Mucosa of gallbladder (tissue), 1 donor: ENCODE measurements around the gene NFATC3. TPM values are rescaled to one million over a fixed set of nuclear protein-coding genes. Genes with fewer than 3 reads are reported as not detected.

ENCODE experiments used
- DNase-seq: peaks from one replicate; pipeline ENCODE4 v3.0.0-alpha.2; 2020; ENCODE audit warnings: low spot score
- total RNA-seq: library from RNA; stranded (reverse); gene quantifications from one replicate; pipeline ENCODE4 v1.2.1, GENCODE V29; 2021
- donor health status: DM: no; HTN: no; CAD: no.

The NFATC3 gene
- total RNA-seq, 1 donor from 2014 or later, result 46.5 TPM

DNA sequence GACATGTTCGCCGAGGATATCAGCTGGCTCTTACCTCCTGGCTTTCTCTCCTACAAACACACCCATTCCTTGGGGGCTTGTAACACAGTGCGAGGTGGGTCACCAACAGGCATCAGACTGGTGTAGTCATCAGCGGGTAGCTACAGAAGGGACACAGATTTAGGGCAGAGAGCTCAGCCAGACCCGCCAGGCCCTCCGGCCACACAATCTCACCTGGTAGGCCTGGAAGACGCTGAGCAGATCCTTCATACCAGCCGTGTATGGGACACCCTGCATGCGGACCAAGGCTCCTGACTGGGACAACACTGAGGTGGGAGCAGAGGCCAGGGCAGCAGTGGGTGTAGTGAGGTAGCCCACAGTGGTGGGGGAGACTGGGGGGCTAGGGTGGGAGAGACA is 145.0 kb downstream of the NFATC3 start:
- no peak for DNase-seq

DNA sequence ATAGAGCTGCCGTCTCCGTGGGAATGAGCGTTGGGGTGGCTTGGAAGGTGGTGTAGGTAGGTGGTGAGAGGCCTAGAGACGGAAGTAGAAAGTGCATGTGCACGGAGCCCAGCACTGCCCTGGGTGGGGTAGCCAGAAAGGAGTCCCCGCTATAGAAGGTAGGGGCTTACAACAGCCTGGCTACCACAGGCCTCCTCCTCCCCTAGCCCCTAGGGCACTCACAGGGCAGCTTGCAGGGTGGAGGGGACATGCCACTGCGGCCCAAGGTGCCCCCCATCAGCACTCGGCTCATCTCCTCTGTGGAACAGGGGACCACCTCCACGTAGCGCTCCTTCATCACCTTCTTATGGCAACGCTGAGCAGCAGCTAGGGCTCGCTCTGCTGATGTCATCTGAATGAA is 145.8 kb downstream of the NFATC3 start:
- no peak for DNase-seq

DNA sequence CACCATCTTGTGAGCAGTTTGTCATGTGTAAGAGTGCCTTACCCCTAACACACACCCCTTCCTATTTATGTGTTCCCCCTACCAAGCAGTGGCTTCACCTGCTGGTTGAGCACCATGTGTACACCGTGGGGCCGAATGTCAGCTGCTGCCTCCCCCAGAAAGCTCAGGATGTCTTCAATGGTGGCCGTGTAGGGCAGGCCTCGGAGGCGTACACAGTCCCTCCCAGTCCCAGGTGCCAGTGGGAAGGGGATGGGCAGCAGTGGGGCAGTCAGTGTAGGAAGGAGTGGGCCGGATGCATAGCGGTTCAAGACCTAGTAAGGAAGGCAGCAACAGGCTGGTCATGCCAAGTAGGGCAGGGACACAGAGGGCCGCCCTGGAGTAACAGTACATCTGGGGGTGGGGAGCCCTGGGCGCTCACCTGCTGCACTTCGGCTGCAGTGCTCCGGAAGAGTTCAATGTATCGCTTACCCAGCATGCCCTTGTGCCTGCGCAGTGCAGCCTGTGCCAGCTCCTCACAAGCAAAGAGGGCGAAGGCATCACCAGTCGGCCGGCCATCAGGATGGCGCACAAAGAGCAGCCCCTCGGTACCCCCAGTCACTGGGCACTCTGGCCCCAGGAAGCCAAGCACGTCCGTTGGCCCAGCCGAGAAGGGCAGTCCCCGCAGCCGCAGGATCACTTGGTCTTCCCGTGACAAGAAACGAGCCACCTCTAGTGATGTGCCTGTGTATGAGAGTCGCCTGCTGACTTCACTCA is 146.4 kb downstream of the NFATC3 start:
- no peak for DNase-seq

DNA sequence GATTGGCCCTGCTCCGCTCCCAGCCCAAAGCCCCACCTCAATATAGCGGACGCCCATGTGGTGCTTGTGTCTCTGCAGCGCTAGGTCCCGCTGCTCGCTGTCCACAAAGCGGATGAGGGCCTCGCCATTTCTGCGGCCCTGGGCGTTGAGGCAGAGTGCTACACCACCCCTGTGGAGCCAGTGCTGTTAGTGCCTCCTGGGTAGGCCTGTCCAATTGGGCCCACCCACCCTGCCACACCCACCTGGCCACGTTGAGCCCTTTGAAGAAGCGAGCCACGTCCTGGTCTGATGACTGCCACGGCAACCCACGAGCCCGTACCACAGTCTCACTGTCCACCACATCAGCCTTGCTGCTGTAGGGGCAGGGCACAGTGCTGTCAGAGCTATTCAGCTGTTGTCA is 147.2 kb downstream of the NFATC3 start:
- DNase-seq, result no peak

DNA sequence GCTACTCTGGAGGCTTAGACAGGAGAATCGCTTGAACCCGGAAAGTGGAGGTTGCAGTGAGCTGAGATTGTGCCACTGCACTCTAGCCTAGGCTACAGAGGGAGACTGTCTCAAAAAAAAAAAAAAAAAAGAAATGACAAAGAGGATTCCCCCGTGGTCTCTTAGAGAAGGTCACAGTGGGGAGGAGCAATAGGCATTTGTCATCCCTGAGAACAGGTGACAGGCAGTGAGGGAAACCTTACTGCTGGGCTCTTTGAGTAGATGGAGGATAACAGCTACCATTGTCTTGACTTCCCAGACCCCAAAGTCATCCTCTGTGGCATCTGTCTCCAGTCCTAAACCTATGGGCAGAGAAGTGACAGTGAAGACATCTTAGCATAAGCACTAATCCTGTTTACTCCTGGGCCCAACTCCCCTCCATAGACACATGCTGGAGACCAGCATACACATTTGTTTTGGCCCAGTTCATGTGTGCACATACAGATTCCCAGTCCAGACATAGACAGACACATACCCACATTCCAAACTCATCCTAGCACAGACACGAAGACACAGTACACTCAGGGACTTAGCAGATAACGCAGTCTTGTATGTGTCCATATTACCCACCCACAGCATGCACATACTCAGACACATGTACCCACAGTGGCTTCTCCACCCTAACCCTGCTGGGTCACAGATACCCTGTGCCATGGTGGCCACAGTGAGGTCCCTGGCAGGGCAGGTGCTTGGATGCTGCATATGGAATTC is 148.1 kb downstream of the NFATC3 start:
- no peak for DNase-seq

DNA sequence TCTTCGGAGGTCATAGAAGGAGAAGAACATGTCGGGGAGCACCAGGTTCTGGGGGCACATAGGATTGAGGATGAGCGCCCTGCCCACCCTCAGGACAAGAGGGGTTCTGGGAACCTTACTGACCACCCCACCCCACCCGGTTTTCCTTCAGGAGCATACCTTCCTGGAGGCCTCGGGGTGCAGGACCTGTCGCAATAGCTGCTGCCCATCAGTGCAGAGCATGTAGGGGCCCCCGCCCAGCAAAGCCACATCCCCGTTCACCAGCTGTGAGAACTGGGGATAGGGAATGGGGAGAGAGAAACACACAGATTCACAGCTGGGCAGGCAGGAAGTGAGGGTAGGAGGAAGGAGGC is 148.6 kb downstream of the NFATC3 start:
- DNase-seq, result no peak

DNA sequence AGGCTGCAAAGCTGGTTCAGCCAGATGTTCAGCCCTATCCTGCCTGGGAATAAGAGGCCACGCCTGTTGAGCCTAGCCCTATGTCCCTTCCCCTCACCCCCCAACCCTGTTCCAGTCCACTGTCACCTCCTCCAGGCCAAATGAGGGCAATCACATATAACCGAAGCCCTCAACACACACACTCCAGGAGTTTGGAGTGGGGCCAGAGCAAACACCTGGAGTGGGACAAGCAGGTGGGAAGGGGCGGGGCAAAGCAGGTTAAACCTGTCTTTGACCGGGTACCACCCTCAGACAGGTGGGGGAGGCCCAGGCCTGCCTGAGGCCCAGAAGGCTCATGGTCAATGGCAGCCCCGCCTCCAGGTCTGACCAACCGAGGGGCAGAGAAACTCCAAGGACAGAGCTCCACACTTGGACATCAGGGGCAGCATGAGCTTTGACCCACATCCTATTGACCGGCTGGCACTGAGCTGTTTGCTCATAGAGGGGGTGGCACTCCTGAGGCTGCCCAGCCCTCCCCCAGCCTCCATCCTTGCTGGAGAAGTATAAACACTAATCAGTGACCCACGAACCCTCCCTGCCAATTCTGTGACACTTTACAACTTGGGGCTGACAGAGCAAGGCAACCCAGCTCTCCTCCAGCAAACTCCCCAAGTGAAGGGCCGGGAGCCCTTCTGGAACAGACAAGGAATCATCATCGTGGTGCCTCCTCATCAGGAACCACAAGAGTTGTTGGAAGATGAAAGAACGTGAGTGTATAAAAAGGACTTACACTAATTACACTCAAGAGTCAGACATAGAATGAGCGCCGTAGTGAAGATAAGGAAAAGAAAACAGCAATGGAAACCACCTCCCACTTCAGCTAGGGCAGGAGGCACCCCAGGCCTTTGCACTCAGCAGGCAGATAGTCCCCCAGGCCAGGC is 149.3 kb downstream of the NFATC3 start:
- peak; percentile 91 for DNase-seq

DNA sequence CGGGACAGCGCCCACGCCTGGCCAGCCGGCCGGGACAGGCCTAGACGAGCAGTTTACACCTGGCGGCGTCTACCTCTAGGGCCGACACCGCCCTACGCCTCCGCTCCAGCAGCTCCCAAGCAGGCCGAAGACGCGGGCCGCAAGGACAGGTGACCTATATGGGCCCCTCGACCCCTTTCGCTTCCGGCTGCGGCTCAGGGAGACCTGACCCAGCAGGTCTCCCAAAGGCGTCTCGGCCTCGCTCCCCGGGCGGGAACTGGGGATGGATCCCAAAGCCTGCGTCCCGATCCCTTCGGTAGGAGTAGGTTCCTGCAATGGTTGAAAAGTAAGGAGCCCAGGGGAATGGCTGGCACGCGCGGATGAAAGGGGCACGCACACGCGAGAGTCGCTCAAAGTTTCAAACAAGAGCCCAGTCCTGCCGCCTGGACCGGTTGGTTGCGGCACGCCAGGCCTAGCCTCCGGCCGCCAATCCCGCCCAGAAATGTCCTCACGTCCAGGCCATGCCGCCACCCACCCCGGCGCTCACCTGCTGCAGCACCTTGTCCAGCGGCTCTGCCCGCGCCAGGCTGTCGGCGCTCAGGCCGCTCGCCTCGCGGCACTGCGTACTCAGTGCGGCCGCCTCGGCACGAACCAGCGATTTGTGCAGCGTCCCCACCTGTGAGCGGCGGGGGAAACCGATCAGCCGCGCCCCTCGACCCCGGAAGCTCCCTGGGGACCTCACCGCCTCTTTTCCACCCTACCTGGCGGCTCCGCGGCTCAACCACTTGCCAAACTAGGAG is 150.1 kb downstream of the NFATC3 start:
- no peak for DNase-seq

DNA sequence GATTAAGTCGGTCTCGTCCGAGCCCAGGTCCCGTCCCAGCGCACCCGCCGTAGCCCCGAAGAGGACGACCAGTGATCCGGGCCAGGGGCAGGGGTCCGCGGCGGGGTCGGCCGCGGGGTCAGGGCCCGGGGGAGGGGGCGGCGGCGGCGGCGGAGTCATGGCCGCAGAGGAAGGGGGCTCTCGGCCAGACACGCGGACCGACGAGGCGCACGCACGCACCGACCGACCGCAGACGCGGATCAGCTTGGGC is 150.6 kb downstream of the NFATC3 start, which contains the start of gene ESRP2:
Gene ESRP2, minus strand, starts transcription at position 241 of the 250 bp plus-strand sequence. Its CDS starts 82 bp downstream, at position 159.
- no peak for DNase-seq

DNA sequence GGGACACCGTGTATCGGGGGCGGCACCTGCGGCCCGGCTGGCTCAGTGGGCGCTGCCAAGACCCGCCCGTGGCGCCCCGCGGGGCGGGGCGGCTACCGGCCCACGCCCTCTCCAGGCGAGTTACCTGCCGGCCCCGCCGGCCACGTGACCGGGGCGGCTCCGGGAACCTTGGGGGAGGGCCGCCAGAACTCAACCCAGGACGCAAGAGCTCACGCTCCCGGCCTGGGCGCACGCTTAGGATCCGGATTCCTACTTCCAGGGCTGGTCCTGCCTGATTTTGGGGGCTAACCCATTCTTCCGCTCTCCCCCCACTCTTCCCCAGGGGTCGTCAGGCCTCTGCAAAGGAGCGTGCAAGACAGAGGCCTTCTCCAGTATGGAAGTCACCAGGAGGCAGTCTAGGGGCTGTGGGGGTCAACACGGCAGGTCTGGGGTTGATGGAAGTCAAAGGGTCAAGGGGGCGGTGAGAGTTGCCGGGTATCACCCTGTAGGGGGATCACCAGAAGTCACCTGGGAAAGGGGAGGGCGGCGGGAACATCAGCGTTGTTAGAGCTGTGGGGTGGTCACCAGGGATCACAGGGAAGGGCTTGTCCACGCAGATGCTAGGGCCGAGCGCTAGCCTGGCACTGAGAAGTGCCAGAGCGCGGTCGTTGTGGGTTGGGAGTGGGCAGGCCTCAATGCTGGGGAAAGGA is 151.1 kb downstream of the NFATC3 start:
- DNase-seq, result peak; percentile 86

DNA sequence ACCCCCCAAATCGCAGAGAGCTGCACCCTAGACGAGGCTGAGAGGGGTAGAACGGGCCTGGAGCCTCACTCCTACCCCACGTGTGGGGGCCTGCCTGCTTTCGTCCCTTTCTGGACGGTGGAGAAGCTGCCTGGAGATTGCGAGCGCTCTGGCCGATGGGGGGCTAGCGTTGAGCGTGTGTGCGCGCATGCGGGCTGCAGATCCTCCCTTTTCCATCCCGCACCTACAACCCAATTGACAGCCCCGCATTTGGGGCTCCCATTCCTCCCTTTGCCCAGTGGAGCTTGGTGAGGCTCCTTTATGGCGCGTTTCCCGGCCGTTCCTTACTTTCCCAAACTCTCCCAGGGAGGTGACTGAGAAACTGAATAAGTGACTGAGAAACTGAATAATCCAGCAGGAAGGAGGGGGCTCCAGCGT is 151.7 kb downstream of the NFATC3 start:
- no peak for DNase-seq

DNA sequence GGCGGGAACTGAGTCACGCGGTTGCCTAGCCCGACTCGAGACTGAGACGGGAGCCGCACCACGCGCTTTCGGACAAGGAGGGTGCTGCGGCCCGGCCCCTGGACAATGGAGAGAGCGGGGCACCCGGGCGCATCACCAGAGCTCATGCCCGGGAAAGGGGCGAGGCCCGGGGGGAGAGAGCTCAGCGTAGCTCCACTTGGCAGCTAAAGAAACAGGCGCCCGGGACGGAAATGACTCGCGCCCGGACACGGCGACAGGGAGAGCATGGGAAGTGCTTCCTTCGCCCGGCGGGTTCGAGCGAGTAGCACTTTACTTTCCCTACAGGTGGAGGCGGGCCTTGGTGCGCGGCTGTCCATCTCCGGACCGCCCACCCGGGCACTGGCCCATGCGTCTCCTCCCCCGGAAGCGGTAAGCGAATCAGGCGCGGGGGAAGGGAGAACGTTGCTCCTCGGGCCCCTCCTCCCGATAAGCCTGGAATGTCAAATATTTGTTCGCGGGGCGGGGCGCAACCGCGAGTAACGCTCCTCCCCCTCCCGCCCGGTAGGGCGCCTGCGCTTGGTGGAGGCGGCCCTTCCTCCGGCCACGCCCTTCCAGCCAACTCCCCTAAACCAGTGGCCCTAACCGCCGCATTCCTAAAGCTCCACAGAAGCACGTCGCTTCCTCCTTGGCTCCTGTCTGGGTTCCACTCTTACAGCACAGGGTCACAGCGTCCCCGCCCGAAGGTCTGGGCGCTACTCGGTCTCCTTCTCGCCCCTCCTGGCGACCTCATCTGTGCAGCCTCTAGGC is 152.3 kb downstream of the NFATC3 start:
- DNase-seq, result peak; percentile 98

DNA sequence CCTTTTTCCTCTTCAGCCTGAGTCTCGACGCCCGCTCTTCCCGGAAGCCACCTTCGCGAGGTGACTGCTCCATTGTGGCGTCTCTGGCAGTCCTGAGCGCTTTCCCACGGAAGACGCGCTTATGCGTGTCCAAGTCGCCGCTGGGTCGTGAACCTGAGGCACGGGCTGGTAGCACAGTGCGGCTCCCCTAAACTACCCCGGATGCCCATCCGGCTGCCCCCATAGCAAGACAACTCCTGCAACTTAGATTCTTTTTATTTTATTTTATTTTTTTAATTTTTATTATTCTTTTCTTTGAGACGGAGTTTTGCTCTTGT is 152.8 kb downstream of the NFATC3 start:
- DNase-seq, result no peak

DNA sequence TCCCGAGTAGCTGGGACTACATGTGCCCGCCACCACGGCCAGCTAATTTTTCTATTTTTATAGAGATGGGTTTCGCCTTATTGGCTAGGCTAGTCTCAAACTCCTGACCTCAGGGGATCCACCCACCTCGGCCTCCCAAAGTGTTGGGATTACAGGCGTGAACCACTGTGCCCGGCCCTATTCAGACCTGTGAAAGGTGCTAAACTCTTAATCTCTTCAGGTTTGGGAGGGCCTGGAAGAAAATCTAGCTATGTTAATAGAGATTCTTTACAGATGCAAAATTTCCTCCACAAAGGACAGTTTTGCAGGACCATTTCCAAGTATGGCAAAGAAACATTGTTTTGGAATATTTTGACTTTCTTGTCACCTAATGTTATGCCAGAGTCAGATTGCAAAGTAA is 156.9 kb downstream of the NFATC3 start:
- DNase-seq, result no peak

DNA sequence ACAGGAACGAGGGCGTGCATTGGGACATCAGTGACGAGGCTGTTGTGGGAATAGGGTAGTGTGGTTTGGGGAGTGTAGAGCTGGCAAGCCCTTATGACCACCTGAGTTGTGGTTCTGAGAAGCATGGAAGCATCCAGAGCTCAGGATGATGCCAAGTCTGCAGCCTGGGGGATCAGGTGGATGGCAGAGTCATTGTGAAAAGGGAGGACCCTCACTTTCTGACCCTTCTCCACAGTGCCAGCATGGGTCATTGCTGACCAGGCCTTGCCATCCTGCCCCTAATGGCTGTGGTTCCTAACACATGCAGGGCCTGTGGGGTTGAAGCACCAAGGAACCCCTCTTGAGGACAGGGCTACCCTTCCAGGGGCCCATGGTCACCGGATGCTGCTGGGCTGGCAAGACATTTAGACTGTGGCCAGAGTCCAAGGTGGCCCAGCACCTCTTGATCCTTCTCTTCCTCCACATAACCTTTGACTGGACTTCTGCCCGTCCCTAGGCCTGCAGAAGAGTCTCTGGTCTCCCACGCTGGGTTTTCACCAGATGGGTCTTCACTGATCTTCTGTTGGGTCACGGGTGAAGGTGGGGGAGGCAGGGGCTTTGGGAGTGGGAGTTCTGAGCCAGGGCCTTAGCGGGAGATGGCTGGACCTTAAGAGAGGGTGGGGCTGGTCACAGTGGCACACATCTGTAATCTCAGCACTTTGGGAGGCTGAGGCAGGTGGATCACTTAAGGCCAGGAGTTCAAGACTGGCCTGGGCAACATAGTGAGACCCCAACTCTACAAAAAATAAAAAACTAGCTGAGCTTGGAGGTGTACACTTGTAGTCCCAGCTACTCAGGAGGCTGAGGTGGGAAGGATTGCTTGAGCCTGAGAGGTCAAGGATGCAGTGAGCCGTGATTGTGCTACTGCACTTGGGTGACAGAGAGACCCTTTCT is 158.0 kb downstream of the NFATC3 start:
- DNase-seq, result no peak

DNA sequence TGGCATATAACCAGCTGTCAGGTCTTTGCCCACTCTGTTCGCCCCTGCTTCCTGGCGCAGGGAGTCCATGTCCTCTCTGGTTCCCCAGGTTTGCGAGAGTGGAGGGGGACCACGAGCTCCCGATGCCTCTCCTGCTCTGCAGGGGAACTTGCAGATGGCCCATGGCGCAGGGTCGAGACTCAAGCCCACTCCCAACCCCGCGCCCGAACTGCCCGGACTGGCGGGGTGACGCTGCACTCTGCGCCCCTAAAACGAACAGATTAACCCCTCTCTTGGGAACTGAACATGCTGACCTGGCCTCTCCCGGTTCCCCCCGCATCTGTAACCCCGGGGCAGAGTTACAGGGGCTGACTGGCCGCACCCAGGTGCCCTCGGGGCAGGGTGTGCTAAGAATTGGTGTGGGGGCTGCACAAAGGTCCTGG is 159.3 kb downstream of the NFATC3 start:
- no peak for DNase-seq

DNA sequence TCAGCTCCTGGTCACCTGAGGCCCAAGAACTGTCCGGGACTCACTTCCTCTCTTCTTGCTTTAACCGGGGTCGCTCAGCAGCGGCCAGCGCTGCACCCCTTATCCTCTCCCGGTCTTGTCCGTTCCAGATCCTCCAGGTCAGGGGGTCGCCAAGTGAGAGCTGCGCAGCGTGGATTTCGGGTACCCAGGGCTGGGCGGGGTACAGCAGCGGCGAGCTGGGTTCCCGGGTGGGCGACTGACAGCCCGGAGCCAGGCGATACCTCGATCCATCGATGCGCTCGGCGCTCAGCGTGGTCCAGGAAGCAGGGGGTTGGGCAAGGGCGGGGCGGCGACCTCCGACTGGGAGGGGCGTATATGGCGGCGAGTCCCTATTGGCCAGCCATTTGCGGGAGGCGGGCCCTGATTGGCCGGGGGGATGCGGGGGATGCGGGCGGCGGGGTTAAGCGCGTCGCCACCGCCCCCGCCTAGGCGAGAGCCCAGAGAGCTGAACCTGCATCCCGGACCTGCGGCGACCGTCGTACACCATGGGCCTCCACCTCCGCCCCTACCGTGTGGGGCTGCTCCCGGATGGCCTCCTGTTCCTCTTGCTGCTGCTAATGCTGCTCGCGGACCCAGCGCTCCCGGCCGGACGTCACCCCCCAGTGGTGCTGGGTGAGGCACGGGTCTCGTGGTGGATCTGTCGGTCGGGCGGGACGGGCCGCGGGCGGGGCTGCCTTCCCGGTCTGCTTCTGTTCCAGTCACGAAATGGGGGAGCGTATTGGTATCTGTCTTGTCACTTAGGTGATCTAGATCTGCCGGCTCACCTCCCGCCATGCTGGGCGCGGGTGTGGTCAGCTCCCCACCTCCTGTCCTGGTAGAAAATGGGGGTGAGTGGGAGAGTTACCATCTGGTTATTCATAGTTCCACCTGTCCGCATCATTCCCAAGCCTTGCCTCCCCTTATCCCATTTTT is 160.0 kb downstream of the NFATC3 start, which contains the start of gene PLA2G15:
Gene PLA2G15, plus strand, starts transcription at position 471 of the 951 bp plus-strand sequence. Its CDS starts 54 bp downstream, at position 525.
- DNase-seq, result peak; percentile 96

DNA sequence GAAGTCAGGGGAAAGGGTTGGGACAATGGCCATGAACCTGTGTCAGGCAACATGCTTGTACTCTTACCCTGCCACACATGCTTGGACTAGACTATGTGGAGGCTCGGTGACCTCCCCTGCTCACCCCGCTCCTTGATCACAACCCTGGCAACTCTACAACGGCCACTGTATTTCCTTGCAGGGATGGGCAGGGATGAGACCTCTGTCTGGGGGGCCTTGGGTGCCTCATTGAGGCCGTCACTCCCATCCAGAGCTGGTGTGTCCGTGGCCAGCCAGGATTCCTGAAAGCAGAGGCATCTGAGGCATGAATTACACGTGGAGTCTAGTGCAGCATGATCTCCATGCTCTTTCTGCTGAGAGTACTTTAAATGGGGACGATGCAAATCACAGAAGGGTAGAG is 161.0 kb downstream of the NFATC3 start:
- no peak for DNase-seq
